Chondrocyte (in vitro differentiated cells): ENCODE data around the gene GNA12. TPM values are rescaled to one million over a fixed set of nuclear protein-coding genes. Genes with fewer than 3 reads are reported as not detected.

Experiments
- DNase-seq: peaks from one replicate; pipeline ENCODE4 v3.0.0; 2021; ENCODE audit warnings: mixed read lengths, low spot score
- H3K27ac Mint-ChIP-seq: one replicate; pipeline ENCODE4 v1.8.0; 2021; ENCODE audit warnings: mild to moderate bottlenecking, moderate library complexity, mixed read lengths; ENCODE audit not compliant: unreplicated experiment
- H3K27me3 Mint-ChIP-seq: 2 replicates; pipeline ENCODE4 v1.8.0; 2021; ENCODE audit warnings: low read depth, mixed read lengths
- H3K36me3 Mint-ChIP-seq: 2 replicates; pipeline ENCODE4 v1.8.0; 2021; ENCODE audit warnings: low read depth, mixed read lengths
- H3K4me1 Mint-ChIP-seq: 2 replicates; pipeline ENCODE4 v1.8.0; 2021; ENCODE audit warnings: low read depth, mild to moderate bottlenecking, mixed read lengths
- H3K4me3 Mint-ChIP-seq: one replicate; pipeline ENCODE4 v1.8.0; 2021; ENCODE audit warnings: mild to moderate bottlenecking, moderate library complexity, mixed read lengths; ENCODE audit not compliant: unreplicated experiment
- H3K9me3 Mint-ChIP-seq: 2 replicates; pipeline ENCODE4 v1.8.0; 2021; ENCODE audit warnings: low read depth, mixed read lengths
- CTCF ChIP-seq: fragments of 200-600 bp; sonication (generic); IDR thresholded peaks from 2 replicates; pipeline ENCODE4 v1.5.0; 2021; ENCODE audit warnings: antibody characterized with exemption, mild to moderate bottlenecking, moderate library complexity
- total RNA-seq: library from RNA; stranded (reverse); gene quantifications from 3 replicates; pipeline ENCODE4 v1.2.1, GENCODE V29; 2021

Gene GNA12
- total RNA-seq, 1 donor from 2014 or later: 111 TPM

- Mint-ChIP-seq H3K9me3 (peaks cover 3% of the 10 kb centered on the region), H3K36me3 (peaks cover 34% of the 10 kb centered on the region), H3K27me3 (no peaks in the 10 kb centered on the region), H3K4me3 (no peak overlapping the region), H3K27ac (peak overlapping the region; percentile 25), H3K4me1 (peaks cover 48% of the 10 kb centered on the region)
- no peak for DNase-seq
- no peak for TF ChIP-seq CTCF
Measured at GRCh38 chr7:2715341-2716231, 128.5 kb downstream of the GNA12 start.

GRCh38 chr7:2714636-2715035 is 129.5 kb downstream of the GNA12 start:
- TF ChIP-seq CTCF: no peak
- Mint-ChIP-seq H3K4me3 (no peak overlapping the region), H3K27me3 (no peaks in the 10 kb centered on the region), H3K4me1 (peaks cover 48% of the 10 kb centered on the region), H3K9me3 (peaks cover 3% of the 10 kb centered on the region), H3K27ac (no peak overlapping the region), H3K36me3 (peaks cover 33% of the 10 kb centered on the region)
- no peak for DNase-seq

GRCh38 chr7:2713978-2714377 is 130.1 kb downstream of the GNA12 start:
- no peak for DNase-seq
- Mint-ChIP-seq H3K27ac (peak overlapping the region; percentile 49), H3K4me3 (no peak overlapping the region)

GRCh38 chr7:2713370-2713769 is 130.7 kb downstream of the GNA12 start:
- Mint-ChIP-seq H3K36me3 (peaks cover 29% of the 10 kb centered on the region), H3K9me3 (peaks cover 3% of the 10 kb centered on the region), H3K27me3 (no peaks in the 10 kb centered on the region), H3K4me1 (peaks cover 48% of the 10 kb centered on the region), H3K27ac (peak overlapping the region; percentile 45), H3K4me3 (no peak overlapping the region)
- TF ChIP-seq CTCF: peak; percentile 65
- DNase-seq: no peak

More at GRCh38 chr7:2713978-2714377, 130.1 kb downstream of the GNA12 start:
- peaks cover 48% of the 10 kb centered on the region for H3K4me1 Mint-ChIP-seq
- H3K9me3 Mint-ChIP-seq: peaks cover 3% of the 10 kb centered on the region
- TF ChIP-seq CTCF: no peak
- H3K27me3 Mint-ChIP-seq: no peaks in the 10 kb centered on the region
- H3K36me3 Mint-ChIP-seq: peaks cover 33% of the 10 kb centered on the region

- no peaks in the 10 kb centered on the region for H3K27me3 Mint-ChIP-seq
- peaks cover 28% of the 10 kb centered on the region for H3K36me3 Mint-ChIP-seq
- H3K27ac Mint-ChIP-seq: peak overlapping the region; percentile 12
- DNase-seq: no peak
- no peak for TF ChIP-seq CTCF
- peaks cover 40% of the 10 kb centered on the region for H3K4me1 Mint-ChIP-seq
- H3K9me3 Mint-ChIP-seq: peaks cover 3% of the 10 kb centered on the region
- no peak overlapping the region for H3K4me3 Mint-ChIP-seq
Measured at GRCh38 chr7:2711895-2712675, 132.0 kb downstream of the GNA12 start.
